A549 treated with Hydrocortisone at 1 μM for 4 hours (cell line): Measurements from ENCODE around the gene RRP15. TPM values are rescaled to one million over a fixed set of nuclear protein-coding genes. Genes with fewer than 3 reads are reported as not detected.

Experiments
- total RNA-seq: library from RNA; stranded (reverse); fragments of 200-300 nt; extraction: Qiagen RNA extraction; gene quantifications from 5 replicates; pipeline ENCODE4 v1.2.3, GENCODE V29; 2022

The RRP15 gene
- total RNA-seq: 22.6 to 26.0 TPM (median 25.7 TPM) in 5 replicates

DNA sequence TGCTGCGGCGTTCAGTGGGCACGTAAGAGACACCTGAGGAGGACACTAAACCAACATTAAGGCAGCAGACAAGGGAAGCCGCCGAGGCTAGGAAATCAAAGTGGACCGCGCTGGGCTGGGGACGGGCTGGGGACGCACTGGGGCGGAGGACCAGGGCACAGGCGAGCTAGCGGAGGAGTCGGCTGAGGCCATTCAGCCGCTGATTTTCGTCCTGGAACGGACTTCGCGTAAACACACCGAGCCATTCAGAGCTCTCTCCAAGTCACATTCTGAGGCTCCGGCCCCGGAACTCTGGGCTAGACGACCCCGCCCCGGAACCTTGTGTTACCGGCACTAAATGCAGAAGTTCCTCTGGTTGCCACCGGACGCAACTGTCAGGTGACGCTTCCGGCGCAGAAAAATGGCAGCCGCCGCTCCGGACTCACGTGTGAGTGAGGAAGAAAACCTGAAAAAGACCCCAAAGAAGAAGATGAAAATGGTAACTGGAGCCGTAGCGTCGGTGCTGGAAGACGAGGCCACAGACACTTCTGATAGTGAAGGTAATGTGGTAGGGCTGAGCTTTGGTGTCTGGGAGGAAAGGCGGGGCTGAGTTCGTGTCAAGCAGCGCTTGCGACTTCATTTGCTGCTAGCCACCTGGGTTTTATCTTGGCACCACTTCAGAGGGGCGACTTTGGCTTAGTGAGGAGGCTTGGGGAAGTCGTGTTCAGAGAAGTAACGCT lies at the start of gene RRP15:
RRP15 (plus strand) TSS at position 377 of the 719 bp plus-strand sequence; CDS start at position 401, 24 bp downstream.

GRCh38 chr1:218344814-218345672 lies 60.0 kb downstream of the RRP15 start, which contains the start of gene TGFB2:
Gene TGFB2 (plus strand): TSS chr1:218345336. CDS start chr1:218346702, 1,366 bp downstream.

Other genes starting within 250 kb of the RRP15 start
- 10.1 to 13.5 TPM (median 12.3 TPM) in 5 replicates for gene TGFB2, start 60.0 kb downstream of the RRP15 start, total RNA-seq